Measurements from ENCODE around the gene DYNLT2B. TPM values are rescaled to one million over a fixed set of nuclear protein-coding genes. Genes with fewer than 3 reads are reported as not detected.

The DYNLT2B gene
- total RNA-seq, 1 experiment from 2014 or later: 41.4 TPM

DNA sequence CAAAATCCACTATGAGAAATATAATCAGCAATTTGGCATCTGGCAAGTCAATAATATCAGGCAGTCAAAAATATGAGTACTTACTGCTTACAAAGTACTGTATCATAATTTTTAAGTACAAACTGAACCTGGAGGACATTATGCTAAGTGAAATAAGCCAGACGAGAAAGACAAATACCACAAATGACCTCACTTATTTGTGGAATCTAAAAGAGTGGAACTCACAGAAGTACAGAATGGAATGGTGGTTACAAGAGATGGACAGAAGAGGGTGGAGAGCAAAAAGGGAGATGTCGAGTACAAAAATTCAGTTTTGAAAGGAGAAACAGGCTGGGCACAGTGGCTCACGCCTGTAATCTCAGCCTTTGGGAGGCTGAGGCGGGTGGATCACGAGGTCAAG, 42.9 kb downstream of the DYNLT2B start:
- no peaks in the 10 kb centered on the region for H3K36me3 ChIP-seq (ENCODE audit: control insufficient read depth, insufficient read depth, low read length)
- H3K9me3 ChIP-seq (ENCODE audit: control insufficient read depth, insufficient read depth, low read depth, low read length): no peaks in the 10 kb centered on the region
- H3K27me3 ChIP-seq (ENCODE audit: control insufficient read depth, insufficient read depth, low read length): no peaks in the 10 kb centered on the region
- H3K4me3 ChIP-seq (ENCODE audit: low read depth in 2 of 2, low read length in 2 of 2): no peak overlapping the region
- no TSS peak for BruUV-seq (replicated peaks)
- peaks cover 9% of the 10 kb centered on the region for H3K4me1 ChIP-seq (ENCODE audit: control insufficient read depth, insufficient read depth, low read length)
- DNase-seq (ENCODE audit: low read depth, low spot score) (no peak), ATAC-seq (no peak)
- intact Hi-C loops (cut with micrococcal nuclease; ENCODE audit: unreplicated experiment): no loop called here
- H3K27ac ChIP-seq (ENCODE audit: low read length): no peak overlapping the region
- in situ Hi-C loops (cut with HindIII; ENCODE audit: low pct_unique_long_range_greater_than_20kb, low sequenced_read_pairs): no loop called here
- POLR2A ChIA-PET: interaction anchor here (0.6 kb wide), 1 partner anchor 812 kb away, joined by 3 read pairs; no protein-coding TSS in a partner anchor
- CTCF ChIA-PET: no interaction called here
- TF ChIP-seq POLR2AphosphoS5 (IDR thresholded peaks at IDR 0.05; ENCODE audit: low read depth, low read length) (no peak), TCF7L2 (IDR thresholded peaks at IDR 0.05; ENCODE audit: low read depth, low read length) (no peak), CTCF (IDR thresholded peaks at IDR 0.05) (no peak), SIN3A (IDR thresholded peaks at IDR 0.05; ENCODE audit: borderline replicate concordance, insufficient read depth, low read depth, low read length) (no peak)
- TF ChIP-seq, protein P1, sequence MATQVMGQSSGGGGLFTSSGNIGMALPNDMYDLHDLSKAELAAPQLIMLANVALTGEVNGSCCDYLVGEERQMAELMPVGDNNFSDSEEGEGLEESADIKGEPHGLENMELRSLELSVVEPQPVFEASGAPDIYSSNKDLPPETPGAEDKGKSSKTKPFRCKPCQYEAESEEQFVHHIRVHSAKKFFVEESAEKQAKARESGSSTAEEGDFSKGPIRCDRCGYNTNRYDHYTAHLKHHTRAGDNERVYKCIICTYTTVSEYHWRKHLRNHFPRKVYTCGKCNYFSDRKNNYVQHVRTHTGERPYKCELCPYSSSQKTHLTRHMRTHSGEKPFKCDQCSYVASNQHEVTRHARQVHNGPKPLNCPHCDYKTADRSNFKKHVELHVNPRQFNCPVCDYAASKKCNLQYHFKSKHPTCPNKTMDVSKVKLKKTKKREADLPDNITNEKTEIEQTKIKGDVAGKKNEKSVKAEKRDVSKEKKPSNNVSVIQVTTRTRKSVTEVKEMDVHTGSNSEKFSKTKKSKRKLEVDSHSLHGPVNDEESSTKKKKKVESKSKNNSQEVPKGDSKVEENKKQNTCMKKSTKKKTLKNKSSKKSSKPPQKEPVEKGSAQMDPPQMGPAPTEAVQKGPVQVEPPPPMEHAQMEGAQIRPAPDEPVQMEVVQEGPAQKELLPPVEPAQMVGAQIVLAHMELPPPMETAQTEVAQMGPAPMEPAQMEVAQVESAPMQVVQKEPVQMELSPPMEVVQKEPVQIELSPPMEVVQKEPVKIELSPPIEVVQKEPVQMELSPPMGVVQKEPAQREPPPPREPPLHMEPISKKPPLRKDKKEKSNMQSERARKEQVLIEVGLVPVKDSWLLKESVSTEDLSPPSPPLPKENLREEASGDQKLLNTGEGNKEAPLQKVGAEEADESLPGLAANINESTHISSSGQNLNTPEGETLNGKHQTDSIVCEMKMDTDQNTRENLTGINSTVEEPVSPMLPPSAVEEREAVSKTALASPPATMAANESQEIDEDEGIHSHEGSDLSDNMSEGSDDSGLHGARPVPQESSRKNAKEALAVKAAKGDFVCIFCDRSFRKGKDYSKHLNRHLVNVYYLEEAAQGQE (IDR thresholded peaks at IDR 0.05; ENCODE audit: insufficient read depth in 1 of 2, low read depth in 2 of 2, low read length in 1 of 2): no peak

- BruUV-seq (replicated peaks): TSS peak; percentile 6
- intact Hi-C loops (cut with micrococcal nuclease; ENCODE audit: unreplicated experiment): no loop called here
- Histone ChIP-seq H3K27ac (ENCODE audit: low read length) (no peak overlapping the region), H3K36me3 (ENCODE audit: control insufficient read depth, insufficient read depth, low read length) (no peaks in the 10 kb centered on the region), H3K4me1 (ENCODE audit: control insufficient read depth, insufficient read depth, low read length) (peaks cover 5% of the 10 kb centered on the region), H3K9me3 (ENCODE audit: control insufficient read depth, insufficient read depth, low read depth, low read length) (no peaks in the 10 kb centered on the region), H3K4me3 (ENCODE audit: low read depth in 2 of 2, low read length in 2 of 2) (no peak overlapping the region), H3K27me3 (ENCODE audit: control insufficient read depth, insufficient read depth, low read length) (no peaks in the 10 kb centered on the region)
- TF ChIP-seq POLR2AphosphoS5 (IDR thresholded peaks at IDR 0.05; ENCODE audit: low read depth, low read length) (no peak), TCF7L2 (IDR thresholded peaks at IDR 0.05; ENCODE audit: low read depth, low read length) (no peak), CTCF (IDR thresholded peaks at IDR 0.05) (no peak), SIN3A (IDR thresholded peaks at IDR 0.05; ENCODE audit: borderline replicate concordance, insufficient read depth, low read depth, low read length) (no peak)
- TF ChIP-seq, protein P1 (IDR thresholded peaks at IDR 0.05; ENCODE audit: insufficient read depth in 1 of 2, low read depth in 2 of 2, low read length in 1 of 2): no peak
- DNase-seq (ENCODE audit: low read depth, low spot score): no peak
- no peak for ATAC-seq
- ChIA-PET POLR2A (no interaction called here), CTCF (no interaction called here)
- in situ Hi-C loops (cut with HindIII; ENCODE audit: low pct_unique_long_range_greater_than_20kb, low sequenced_read_pairs): no loop called here
Measured at GRCh38 chr3:196274585-196274984, 43.5 kb downstream of the DYNLT2B start.
